Measurements from ENCODE around the gene DCD. TPM values are rescaled to one million over a fixed set of nuclear protein-coding genes. Genes with fewer than 3 reads are reported as not detected.

DCD gene
- total and polyA plus RNA-seq, 4 experiments from 2014 or later, result not detected

DNA sequence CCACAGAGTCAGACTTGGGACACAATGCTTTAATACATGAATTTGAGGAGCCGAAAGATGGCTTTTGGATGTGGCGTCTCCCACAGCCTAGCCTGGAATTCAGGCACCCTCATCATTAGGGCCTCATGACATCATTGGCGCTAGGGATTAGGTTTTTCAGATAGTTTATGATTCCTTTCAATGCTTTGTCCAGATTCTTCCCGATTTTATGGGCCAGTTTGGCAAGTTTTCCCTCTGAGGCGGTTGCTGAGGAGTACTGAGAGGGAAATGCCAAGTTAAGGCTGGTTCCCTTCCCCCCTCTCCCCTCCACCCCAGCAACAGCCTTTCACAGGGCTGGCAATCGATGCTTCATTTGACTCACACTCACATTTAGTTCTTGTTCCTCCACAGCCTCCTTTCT is 40.0 kb downstream of the DCD start:
- Histone ChIP-seq H3K4me1 (ENCODE audit: insufficient read depth, low read length) (no peaks in the 10 kb centered on the region), H3K4me3 (ENCODE audit: low read length in 2 of 2) (no peak overlapping the region), H3K9me3 (ENCODE audit: control insufficient read depth in 1 of 2, low read length in 2 of 2) (no peaks in the 10 kb centered on the region), H3K27me3 (ENCODE audit: insufficient read depth, low read length) (peaks cover 8% of the 10 kb centered on the region), H3K27ac (ENCODE audit: low read depth, low read length) (no peak overlapping the region), H3K36me3 (ENCODE audit: insufficient read depth, low read length) (no peaks in the 10 kb centered on the region)
- intact Hi-C loops (cut with micrococcal nuclease), result no loop called here
- Mint-ChIP-seq H3K27me3 (peaks cover 7 to 11% of the 10 kb centered on the region in 2 donors), H3K36me3 (no peaks in the 10 kb centered on the region), H3K9me3 (no peaks in the 10 kb centered on the region), H3K27ac (no peak overlapping the region), H3K4me1 (peaks cover 0 to 3% (median 2%) of the 10 kb centered on the region in 4 donors), H3K4me3 (no peak overlapping the region)
- DNase-seq, result no peak
- CTCF ChIA-PET (ENCODE audit: partially characterized antibody), result interaction anchor here (0.7 kb wide), 1 partner anchor 10 kb away, joined by 5 read pairs; no protein-coding TSS in a partner anchor
- POLR2A ChIA-PET (ENCODE audit: partially characterized antibody), result no interaction called here

GRCh38 chr12:54606556-54606955 is 41.6 kb downstream of the DCD start:
- Mint-ChIP-seq H3K4me1 (peaks cover 0 to 7% (median 6%) of the 10 kb centered on the region in 4 donors), H3K4me3 (no peak overlapping the region), H3K9me3 (no peaks in the 10 kb centered on the region), H3K27ac (no peak overlapping the region), H3K27me3 (peaks cover 7 to 11% of the 10 kb centered on the region in 2 donors), H3K36me3 (no peaks in the 10 kb centered on the region)
- no peak overlapping the region for H3K27ac ChIP-seq (ENCODE audit: low read depth, low read length)
- no peaks in the 10 kb centered on the region for H3K36me3 ChIP-seq (ENCODE audit: insufficient read depth, low read length)
- DNase-seq, result no peak
- no peaks in the 10 kb centered on the region for H3K9me3 ChIP-seq (ENCODE audit: control insufficient read depth in 1 of 2, low read length in 2 of 2)
- CTCF ChIA-PET (ENCODE audit: partially characterized antibody), result interaction anchor here (1.0 to 1.6 kb wide), 4 partner anchors 10 to 466 kb away, joined by 3 to 11 read pairs (median 4); no protein-coding TSS in a partner anchor
- H3K4me1 ChIP-seq (ENCODE audit: insufficient read depth, low read length), result no peaks in the 10 kb centered on the region
- peaks cover 8% of the 10 kb centered on the region for H3K27me3 ChIP-seq (ENCODE audit: insufficient read depth, low read length)
- intact Hi-C loops (cut with micrococcal nuclease), result no loop called here
- no peak overlapping the region for H3K4me3 ChIP-seq (ENCODE audit: low read length in 2 of 2)
- POLR2A ChIA-PET (ENCODE audit: partially characterized antibody), result no interaction called here

DNA sequence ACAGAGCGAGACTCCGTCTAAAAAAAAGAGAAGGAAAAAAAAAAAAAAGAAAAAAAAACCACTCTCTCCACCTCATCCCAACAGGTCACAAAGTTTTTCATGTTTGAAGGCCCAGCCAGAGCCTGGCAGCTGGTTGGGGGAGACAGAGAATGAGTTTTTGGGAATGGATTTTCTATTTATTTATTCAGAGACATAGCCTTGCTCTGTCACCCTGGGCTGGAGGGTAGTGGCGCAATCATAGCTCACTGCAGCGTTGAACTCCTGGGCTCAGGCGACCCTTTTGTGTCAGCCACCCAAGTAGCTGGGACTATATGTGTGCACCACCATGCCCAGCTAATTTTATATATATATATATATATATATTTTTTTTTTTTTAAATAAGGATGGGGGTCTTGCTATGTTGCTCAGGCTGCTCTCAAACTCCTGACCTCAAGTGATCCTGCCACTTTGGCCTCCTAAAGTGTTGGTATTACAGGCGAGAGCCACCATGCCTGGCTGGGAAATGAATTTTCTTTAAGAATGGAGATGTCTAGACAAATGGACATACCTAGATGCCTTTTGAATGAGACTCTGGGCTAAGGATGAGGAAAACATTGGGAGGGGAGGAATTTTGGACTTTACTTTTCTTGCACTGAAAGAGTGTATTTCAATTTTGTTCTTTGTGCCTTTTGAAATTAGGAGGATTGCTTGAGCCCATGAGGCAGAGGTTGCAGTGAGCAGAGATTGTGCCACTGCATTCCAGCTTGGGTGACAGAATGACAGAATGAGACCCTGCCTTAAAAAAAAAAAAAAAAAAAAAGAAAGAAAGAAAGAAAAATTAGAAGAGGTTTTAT is 42.8 kb downstream of the DCD start:
- H3K27me3 ChIP-seq (ENCODE audit: insufficient read depth, low read length), result peaks cover 3% of the 10 kb centered on the region
- peaks cover 5 to 10% of the 10 kb centered on the region in 2 donors for H3K27me3 Mint-ChIP-seq
- CTCF ChIA-PET (ENCODE audit: partially characterized antibody), result interaction anchor here (0.7 to 1.6 kb wide), 4 partner anchors 13 to 815 kb away, joined by 3 to 4 read pairs (median 3); no protein-coding TSS in a partner anchor
- H3K4me1 ChIP-seq (ENCODE audit: insufficient read depth, low read length), result no peaks in the 10 kb centered on the region
- H3K9me3 ChIP-seq (ENCODE audit: control insufficient read depth in 1 of 2, low read length in 2 of 2), result no peaks in the 10 kb centered on the region
- no peak overlapping the region for H3K4me3 Mint-ChIP-seq
- H3K27ac ChIP-seq (ENCODE audit: low read depth, low read length), result no peak overlapping the region
- H3K9me3 Mint-ChIP-seq, result no peaks in the 10 kb centered on the region
- intact Hi-C loops (cut with micrococcal nuclease), result no loop called here
- peaks cover 0 to 7% (median 6%) of the 10 kb centered on the region in 4 donors for H3K4me1 Mint-ChIP-seq
- H3K36me3 Mint-ChIP-seq, result no peaks in the 10 kb centered on the region
- no peak for DNase-seq
- POLR2A ChIA-PET (ENCODE audit: partially characterized antibody), result no interaction called here
- no peak overlapping the region for H3K4me3 ChIP-seq (ENCODE audit: low read length in 2 of 2)
- no peaks in the 10 kb centered on the region for H3K36me3 ChIP-seq (ENCODE audit: insufficient read depth, low read length)
- H3K27ac Mint-ChIP-seq, result peak overlapping the region in 1 of 7 donors; percentile 50

DNA sequence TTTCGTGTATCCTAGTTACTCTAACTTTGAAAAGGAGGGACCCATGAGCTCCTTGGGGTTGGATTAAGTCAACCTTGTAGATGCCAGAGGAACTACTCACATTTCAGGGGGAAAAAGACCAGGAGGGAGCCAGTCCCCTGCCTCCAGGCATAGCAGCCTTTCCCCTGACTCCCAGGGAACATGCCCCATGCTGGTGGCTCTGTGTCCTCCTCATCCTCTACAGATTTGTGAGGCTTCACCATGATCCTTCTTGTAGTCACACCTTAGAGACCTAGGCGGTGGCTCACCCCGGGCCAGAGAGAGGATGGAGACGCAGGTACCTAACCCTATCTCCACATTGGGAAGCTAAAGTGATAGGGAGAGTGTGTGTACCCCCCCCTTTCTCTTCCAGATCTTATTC is 43.7 kb downstream of the DCD start:
- Histone ChIP-seq H3K9me3 (ENCODE audit: control insufficient read depth in 1 of 2, low read length in 2 of 2) (no peaks in the 10 kb centered on the region), H3K4me1 (ENCODE audit: insufficient read depth, low read length) (no peaks in the 10 kb centered on the region), H3K27ac (ENCODE audit: low read depth, low read length) (no peak overlapping the region), H3K27me3 (ENCODE audit: insufficient read depth, low read length) (no peaks in the 10 kb centered on the region), H3K4me3 (ENCODE audit: low read length in 2 of 2) (no peak overlapping the region), H3K36me3 (ENCODE audit: insufficient read depth, low read length) (no peaks in the 10 kb centered on the region)
- Mint-ChIP-seq H3K27me3 (peaks cover 3 to 12% of the 10 kb centered on the region in 2 donors), H3K27ac (no peak overlapping the region), H3K4me3 (no peak overlapping the region), H3K36me3 (no peaks in the 10 kb centered on the region), H3K9me3 (no peaks in the 10 kb centered on the region), H3K4me1 (peaks cover 0 to 7% (median 6%) of the 10 kb centered on the region in 4 donors)
- ChIA-PET CTCF (ENCODE audit: partially characterized antibody) (interaction anchor here (1.2 to 1.5 kb wide), 2 partner anchors 44 to 464 kb away, joined by 3 read pairs; no protein-coding TSS in a partner anchor), POLR2A (ENCODE audit: partially characterized antibody) (no interaction called here)
- intact Hi-C loops (cut with micrococcal nuclease), result no loop called here
- DNase-seq, result no peak

- intact Hi-C loops (cut with micrococcal nuclease), result loop anchor here (2.0 kb wide), 1 partner anchor 469 kb away; no protein-coding TSS in a partner anchor
- DNase-seq, result no peak
- no peaks in the 10 kb centered on the region for H3K9me3 Mint-ChIP-seq
- peaks cover 0 to 7% (median 6%) of the 10 kb centered on the region in 4 donors for H3K4me1 Mint-ChIP-seq
- no peaks in the 10 kb centered on the region for H3K36me3 ChIP-seq (ENCODE audit: insufficient read depth, low read length)
- H3K9me3 ChIP-seq (ENCODE audit: control insufficient read depth in 1 of 2, low read length in 2 of 2), result no peaks in the 10 kb centered on the region
- H3K4me3 Mint-ChIP-seq, result no peak overlapping the region
- H3K36me3 Mint-ChIP-seq, result no peaks in the 10 kb centered on the region
- H3K4me3 ChIP-seq (ENCODE audit: low read length in 2 of 2), result no peak overlapping the region
- H3K4me1 ChIP-seq (ENCODE audit: insufficient read depth, low read length), result no peaks in the 10 kb centered on the region
- H3K27ac Mint-ChIP-seq, result no peak overlapping the region
- ChIA-PET CTCF (ENCODE audit: partially characterized antibody) (interaction anchor here (1.2 to 1.5 kb wide), 2 partner anchors 43 to 464 kb away, joined by 3 read pairs; no protein-coding TSS in a partner anchor), POLR2A (ENCODE audit: partially characterized antibody) (no interaction called here)
- H3K27me3 ChIP-seq (ENCODE audit: insufficient read depth, low read length), result no peaks in the 10 kb centered on the region
- H3K27ac ChIP-seq (ENCODE audit: low read depth, low read length), result no peak overlapping the region
- H3K27me3 Mint-ChIP-seq, result peaks cover 5 to 14% of the 10 kb centered on the region in 2 donors
These were observed 44.3 kb downstream of the DCD start for GRCh38 chr12:54603872-54604271.

DNA sequence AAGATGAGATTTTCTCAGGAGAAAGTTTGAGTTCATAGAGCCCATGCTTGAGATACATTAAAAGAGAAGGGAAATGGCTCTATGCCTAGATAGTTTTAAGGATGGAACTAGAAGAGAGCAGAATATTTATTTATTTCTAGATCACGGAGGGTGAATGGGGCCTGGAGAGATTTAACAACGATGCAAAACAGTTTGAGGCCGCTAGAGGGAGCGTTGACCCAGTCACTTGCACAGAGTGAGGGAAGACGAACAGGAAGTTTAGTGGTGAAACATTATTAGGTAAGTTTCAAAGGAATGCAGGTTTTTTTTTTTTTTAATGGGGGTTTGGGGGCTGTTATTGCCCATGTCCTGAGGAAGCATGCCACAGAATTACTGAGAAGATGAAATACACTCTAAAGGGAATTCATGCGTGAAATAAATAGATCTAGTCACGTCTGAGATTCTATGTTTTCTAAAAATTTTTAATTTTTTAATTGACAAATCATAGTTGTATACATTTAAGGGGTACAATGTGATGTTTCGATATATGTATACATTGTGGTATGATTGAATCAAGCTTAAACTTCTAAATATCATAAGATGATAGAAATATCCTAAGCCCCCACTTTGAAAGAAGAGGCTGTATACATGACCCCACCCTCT is 44.9 kb downstream of the DCD start:
- CTCF ChIA-PET (ENCODE audit: partially characterized antibody), result interaction anchor here (1.2 to 2.0 kb wide), 3 partner anchors 10 to 465 kb away, joined by 3 to 11 read pairs (median 3); no protein-coding TSS in a partner anchor
- intact Hi-C loops (cut with micrococcal nuclease), result loop anchor here (2.0 kb wide), 1 partner anchor 470 kb away; no protein-coding TSS in a partner anchor

GRCh38 chr12:54602661-54603060 is 45.5 kb downstream of the DCD start:
- POLR2A ChIA-PET (ENCODE audit: partially characterized antibody), result no interaction called here

More for the DNA sequence above, 44.9 kb downstream of the DCD start:
- Histone ChIP-seq H3K9me3 (ENCODE audit: control insufficient read depth in 1 of 2, low read length in 2 of 2) (no peaks in the 10 kb centered on the region), H3K36me3 (ENCODE audit: insufficient read depth, low read length) (no peaks in the 10 kb centered on the region), H3K27me3 (ENCODE audit: insufficient read depth, low read length) (no peaks in the 10 kb centered on the region), H3K27ac (ENCODE audit: low read depth, low read length) (no peak overlapping the region), H3K4me1 (ENCODE audit: insufficient read depth, low read length) (no peaks in the 10 kb centered on the region), H3K4me3 (ENCODE audit: low read length in 2 of 2) (no peak overlapping the region)
- Mint-ChIP-seq H3K36me3 (no peaks in the 10 kb centered on the region), H3K9me3 (no peaks in the 10 kb centered on the region), H3K4me3 (no peak overlapping the region), H3K27ac (peak overlapping the region in 2 of 7 donors; percentile 15 to 17), H3K4me1 (peaks cover 0 to 7% (median 6%) of the 10 kb centered on the region in 4 donors), H3K27me3 (peaks cover 5 to 17% of the 10 kb centered on the region in 2 donors)
- peak; percentile 54 to 70 (median 60) for DNase-seq
- POLR2A ChIA-PET (ENCODE audit: partially characterized antibody), result no interaction called here

More at GRCh38 chr12:54602661-54603060, 45.5 kb downstream of the DCD start:
- no peak overlapping the region for H3K4me3 ChIP-seq (ENCODE audit: low read length in 2 of 2)
- intact Hi-C loops (cut with micrococcal nuclease), result loop anchor here (2.0 kb wide), 1 partner anchor 470 kb away; no protein-coding TSS in a partner anchor
- no peaks in the 10 kb centered on the region for H3K36me3 ChIP-seq (ENCODE audit: insufficient read depth, low read length)
- H3K27me3 ChIP-seq (ENCODE audit: insufficient read depth, low read length), result no peaks in the 10 kb centered on the region
- no peak overlapping the region for H3K27ac ChIP-seq (ENCODE audit: low read depth, low read length)
- no peaks in the 10 kb centered on the region for H3K9me3 ChIP-seq (ENCODE audit: control insufficient read depth in 1 of 2, low read length in 2 of 2)
- H3K27me3 Mint-ChIP-seq, result peaks cover 5 to 14% of the 10 kb centered on the region in 2 donors
- no peak overlapping the region for H3K27ac Mint-ChIP-seq
- H3K4me1 Mint-ChIP-seq, result peaks cover 0 to 7% (median 6%) of the 10 kb centered on the region in 4 donors
- H3K4me1 ChIP-seq (ENCODE audit: insufficient read depth, low read length), result no peaks in the 10 kb centered on the region
- H3K36me3 Mint-ChIP-seq, result no peaks in the 10 kb centered on the region
- DNase-seq, result no peak
- H3K4me3 Mint-ChIP-seq, result no peak overlapping the region
- no peaks in the 10 kb centered on the region for H3K9me3 Mint-ChIP-seq
- CTCF ChIA-PET (ENCODE audit: partially characterized antibody), result interaction anchor here (1.3 to 2.0 kb wide), 2 partner anchors 10 to 22 kb away, joined by 9 to 11 read pairs; no protein-coding TSS in a partner anchor

Measured in CD4-positive, alpha-beta memory T cell (primary cell).